HG03095 (cell line): ENCODE measurements around the gene PWWP2B.
"Not testable (repeated sequence)": the region's sequence is repeated elsewhere in the genome, so short reads cannot be mapped to it uniquely, and the experiment has no call there.

ENCODE experiments used
- ATAC-seq: cut with Tn5 transposase; IDR thresholded peaks from one replicate; pipeline ENCODE4 v1.9.1; 2021; ENCODE audit warnings: moderate library complexity; ENCODE audit not compliant: unreplicated experiment

Gene PWWP2B

GRCh38 chr10:132379026-132379425 lies 18.0 kb upstream of the PWWP2B start:
- not testable (repeated sequence) for ATAC-seq

GRCh38 chr10:132380986-132381385 lies 16.0 kb upstream of the PWWP2B start:
- ATAC-seq = not testable (repeated sequence)

DNA sequence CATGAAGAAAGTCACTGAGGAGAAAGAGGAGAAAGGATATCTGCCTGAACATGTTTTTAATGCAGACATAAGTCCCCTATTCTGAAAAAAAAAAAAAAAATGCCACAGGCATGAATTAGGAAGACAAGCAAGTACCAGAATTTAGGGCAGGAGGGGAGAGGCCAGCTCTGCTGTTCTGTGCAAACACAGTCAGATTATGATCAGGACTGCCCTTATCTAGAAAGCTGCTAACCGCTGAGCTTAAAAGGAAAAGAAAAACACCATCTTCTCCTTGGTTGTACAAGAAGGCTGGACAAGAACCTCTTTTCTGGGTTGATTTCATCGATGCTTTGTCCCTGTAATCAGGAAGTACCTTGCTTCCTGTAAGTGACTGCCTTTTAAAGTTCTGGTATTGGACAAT lies 15.3 kb upstream of the PWWP2B start:
- ATAC-seq = no peak

DNA sequence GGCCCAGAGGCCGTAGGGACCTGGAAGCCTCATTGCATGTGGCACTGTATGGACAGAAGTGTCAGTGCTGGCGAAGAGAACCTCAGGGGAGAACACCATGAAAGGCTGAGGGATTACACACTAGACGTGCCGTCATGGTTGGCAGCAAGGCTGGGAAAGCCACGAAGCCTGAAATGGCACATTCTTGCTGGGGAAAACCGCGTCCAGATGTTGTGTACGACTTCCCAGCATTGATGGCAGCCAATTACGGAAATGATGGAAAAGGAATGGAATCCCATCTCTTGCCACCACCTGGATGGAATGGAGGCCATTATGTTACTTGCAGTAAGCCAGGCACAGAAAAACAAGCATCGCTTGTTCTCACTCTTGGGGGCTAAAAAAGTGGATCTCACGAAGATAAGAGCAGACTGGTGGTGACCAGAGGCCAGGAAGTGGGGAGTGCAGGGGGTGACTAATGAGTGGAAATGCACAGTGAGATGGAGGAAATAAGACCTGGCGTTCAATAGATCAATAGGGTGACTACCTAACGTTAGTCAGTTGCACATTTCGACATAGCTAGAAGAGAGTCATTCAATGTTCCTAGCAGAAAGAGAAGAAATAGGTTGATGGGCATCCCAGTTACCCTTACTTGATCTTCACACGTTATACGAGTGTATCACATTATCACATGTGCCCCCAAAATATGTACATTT lies 14.6 kb upstream of the PWWP2B start:
- ATAC-seq = no peak

DNA sequence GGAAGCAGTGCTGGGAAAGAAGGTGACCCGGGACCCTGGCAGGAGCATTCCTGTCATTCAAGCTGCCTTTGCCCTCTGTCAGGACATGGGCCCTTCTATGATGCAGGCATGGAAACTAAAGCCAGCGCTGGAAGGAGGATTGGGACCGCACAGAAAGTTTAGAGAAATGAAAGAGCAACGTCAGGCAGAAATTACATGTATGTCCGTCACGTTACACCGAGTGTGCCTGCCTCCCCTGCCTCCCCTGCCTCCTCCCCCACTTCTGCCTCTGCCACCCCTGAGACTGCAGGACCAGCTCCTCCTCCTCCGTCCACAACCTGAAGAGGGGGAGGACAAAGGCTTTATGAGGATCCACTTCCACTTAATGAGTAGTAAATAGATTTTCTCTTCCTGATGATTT lies 13.9 kb upstream of the PWWP2B start:
- no peak for ATAC-seq

DNA sequence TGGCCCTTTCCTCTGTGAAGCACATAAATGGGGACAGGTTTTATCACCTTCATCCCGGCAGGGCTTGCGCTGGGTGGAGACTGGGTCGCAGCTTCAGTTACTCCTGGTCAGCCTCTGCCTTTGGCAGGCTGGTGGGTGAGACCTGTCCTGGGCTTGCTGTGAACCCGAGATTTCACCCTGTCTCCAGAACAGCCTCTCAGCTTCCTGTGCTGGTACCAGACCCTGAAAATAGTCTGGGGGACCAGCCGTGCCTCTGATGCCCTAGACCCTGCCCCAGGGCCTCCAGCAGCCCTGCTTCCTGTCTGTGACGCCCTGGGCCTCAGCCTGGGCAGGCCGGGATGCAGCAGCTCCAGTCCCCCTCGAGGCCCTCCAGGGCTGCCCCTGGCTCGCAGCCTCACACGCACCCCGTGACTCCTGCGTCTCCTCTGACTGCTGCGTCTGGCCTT lies 13.2 kb upstream of the PWWP2B start:
- no peak for ATAC-seq

DNA sequence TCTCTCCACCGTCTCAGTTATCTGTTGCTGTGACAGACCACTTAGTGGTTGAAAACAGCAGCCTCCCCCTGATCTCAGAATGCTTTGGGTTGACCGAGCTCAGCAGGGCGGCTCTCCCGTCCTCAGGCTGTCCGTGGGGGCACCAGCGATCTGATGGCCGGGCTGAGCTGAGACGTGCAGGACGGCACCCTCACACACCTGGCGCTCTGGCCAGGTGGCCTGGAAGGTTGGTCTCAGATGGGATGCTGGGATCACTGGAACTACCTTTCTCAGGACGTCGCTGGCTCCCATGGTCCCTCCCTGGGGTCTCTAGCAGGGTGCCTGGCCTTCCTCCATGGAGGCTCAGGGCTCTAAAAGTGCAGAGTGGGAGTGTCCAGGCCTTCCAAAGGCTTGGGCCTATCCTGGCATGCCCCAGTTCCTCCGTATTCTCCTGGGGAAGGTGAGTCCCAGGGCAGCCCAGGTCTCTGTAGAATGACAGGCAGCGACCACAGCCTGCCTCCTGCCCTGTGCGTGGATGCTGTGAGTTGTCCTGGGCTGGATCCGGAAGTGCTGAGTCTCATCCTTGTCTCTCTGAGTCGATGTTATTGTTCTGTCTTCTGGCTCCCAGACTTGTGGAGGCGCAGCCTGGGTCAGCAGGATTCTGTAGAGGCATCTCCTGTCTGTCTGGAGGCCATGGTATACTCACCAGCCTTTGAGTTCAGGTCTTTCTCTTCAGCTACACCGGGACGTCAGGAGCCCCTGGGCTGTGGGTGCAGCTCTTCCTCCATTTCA lies 12.2 kb upstream of the PWWP2B start:
- ATAC-seq = no peak

GRCh38 chr10:132385389-132385667 lies 11.7 kb upstream of the PWWP2B start:
- no peak for ATAC-seq

- no peak for ATAC-seq
These were observed 11.1 kb upstream of the PWWP2B start for GRCh38 chr10:132385721-132386418.

DNA sequence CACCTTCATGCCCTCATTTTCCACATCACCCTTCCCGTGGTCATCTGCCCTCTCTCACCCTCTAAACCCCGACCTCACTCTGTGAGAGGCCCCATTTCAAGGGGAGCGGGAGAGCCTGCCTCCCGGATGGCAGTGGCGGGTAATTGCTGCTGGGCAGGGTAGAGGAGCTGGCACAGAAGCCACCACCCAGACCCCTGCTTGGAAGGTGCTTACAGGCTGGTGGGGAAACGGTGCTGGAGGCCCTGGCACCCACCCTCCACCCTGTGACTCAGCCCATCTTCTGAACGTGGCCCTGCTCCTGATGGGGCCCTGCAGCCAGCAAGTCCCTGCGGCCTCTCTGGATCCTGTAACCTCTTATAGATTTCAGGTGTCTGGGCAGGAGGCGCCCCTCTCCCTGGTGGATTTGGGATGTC lies 10.6 kb upstream of the PWWP2B start:
- ATAC-seq = no peak

DNA sequence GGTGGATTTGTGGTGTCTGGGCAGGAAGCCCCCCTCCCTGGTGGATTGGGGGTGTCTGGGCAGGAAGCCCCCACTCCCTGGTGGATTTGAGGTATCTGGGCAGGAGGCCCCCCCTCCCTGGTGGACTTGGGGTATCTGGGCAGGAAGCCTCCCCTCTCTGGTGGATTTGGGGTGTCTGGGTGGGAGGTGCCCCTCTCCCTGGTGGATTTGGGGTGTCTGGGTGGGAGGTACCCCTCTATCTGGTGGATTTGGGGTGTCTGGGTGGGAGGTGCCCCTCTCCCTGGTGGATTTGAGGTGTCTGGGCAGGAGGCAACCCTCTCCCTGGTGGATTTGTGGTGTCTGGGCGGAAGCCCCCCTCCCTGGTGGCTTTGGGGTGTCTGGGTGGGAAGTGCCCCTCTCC lies 10.1 kb upstream of the PWWP2B start:
- ATAC-seq = not testable (repeated sequence)

DNA sequence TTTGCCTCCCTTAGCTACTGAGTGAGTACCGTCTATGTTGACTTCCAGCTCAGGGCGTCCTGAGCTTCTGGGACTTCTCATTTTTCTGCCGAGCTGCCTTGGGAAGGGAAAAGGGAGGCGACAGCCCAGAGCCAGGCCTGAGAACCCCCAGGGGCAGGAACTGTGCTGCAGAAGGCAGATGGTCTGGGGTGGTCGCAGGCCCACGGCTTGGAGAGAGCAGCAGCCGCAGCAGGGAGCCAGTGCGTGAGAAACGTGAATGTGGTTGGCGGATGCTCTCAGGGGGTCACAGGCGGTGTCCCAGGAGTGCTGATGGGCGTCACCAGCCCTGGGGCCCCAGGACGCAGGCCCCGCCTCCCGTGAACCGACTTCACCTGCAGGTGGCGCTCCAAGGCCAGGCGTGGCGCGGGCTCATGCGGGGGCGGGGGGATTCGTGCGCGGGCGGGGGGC lies 9.2 kb upstream of the PWWP2B start:
- peak; percentile 53 for ATAC-seq

- no peak for ATAC-seq
These were observed 8.0 kb upstream of the PWWP2B start for GRCh38 chr10:132388891-132389432.

- no peak for ATAC-seq
These were observed 7.4 kb upstream of the PWWP2B start for GRCh38 chr10:132389433-132390169.

DNA sequence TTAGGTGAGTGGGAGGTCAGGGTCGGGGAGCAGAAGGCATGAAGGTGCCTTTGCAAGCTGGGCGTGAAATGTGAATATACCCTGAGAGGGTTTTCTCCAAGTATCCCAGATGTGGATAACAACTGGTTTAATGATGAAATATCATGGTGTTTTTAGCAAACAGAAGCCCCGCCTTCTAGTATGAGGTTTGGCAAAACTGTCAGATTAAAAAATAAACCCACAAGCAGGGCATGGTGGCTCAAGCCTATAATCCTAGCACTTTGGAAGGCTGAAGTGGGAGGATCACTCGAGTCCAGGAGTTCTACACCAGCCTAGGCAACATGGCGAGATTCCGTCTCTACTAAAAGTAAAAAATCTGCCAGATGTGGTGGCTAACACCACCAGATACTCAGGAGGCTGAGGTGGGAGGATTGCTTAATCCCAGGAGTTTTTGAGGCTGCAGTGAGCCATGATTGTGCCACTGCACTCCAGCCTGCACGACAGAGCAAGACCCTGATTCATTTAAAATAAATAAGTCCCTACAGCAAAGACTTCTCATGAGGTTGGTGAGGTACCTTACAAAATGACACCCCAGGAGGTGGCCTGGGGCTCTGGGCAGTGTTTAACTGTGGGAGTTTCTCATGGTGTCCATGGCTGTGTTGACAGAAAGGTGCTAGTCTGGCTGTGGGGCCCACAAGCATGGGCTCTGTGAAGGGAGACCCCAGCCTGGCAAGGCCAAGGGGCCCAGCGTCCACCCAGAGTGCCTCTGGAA lies 6.7 kb upstream of the PWWP2B start:
- no peak for ATAC-seq

DNA sequence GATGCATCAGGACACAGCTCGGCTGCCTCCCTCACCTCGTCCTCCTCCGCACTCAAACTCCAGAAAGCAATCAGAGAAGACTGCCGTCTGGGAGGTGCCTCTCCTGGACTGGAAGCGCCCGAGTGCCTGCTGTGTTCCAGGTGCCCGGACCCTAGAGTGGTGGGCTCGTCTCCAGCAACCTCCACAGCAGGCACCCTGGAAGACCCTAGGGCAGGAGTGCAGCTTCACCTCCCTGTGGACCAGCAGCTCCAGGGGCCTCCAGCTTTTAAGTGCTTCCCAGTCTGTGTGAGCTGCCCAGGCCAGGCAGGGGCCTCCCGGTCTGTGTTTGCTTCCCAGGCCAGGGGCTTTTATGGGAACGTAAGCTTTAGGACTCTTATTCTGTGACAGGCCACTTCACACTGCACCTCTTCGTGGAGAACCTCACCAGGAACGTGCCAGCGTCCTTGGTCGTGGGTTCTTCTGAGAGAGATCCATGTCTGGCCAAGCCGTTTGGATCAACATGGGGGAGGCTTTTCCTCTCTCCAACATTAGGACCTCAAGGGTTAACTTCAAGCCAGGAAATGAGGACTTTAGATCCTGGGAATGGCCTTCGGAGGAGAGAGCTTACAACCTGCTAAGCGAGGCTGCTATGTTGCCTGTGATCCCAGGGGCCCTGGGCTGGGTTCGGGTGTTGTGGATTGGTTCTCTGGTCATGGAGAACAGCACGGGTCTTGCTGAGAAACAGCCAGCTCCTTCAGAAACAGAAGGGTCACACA lies 5.9 kb upstream of the PWWP2B start:
- no peak for ATAC-seq

- no peak for ATAC-seq
These were observed 5.4 kb upstream of the PWWP2B start for GRCh38 chr10:132391676-132392020.

GRCh38 chr10:132392184-132392800 lies 4.7 kb upstream of the PWWP2B start:
- no peak for ATAC-seq
